D721Med (cell line): ENCODE results near the gene ASCC3.
"Not testable (repeated sequence)": the region's sequence is repeated elsewhere in the genome, so short reads cannot be mapped to it uniquely, and the experiment has no call there.

Source experiments
- DNase-seq: peaks from one replicate; pipeline ENCODE4 v3.0.0; 2011; ENCODE audit warnings: low spot score; ENCODE audit not compliant: insufficient read length
- FAIRE-seq: peaks from 2 replicates; lab custom pipeline; 2011; peaks lifted over from hg19 to GRCh38; lab: Jason Lieb, UNC
- CTCF ChIP-seq: IDR thresholded peaks from 2 replicates; pipeline ENCODE4 v1.5.1; 2012; ENCODE audit warnings: mild to moderate bottlenecking, control low read depth; ENCODE audit not compliant: insufficient read depth; ENCODE audit errors: missing control alignments

Gene ASCC3

GRCh38 chr6:100899202-100899601 is 18.1 kb upstream of the ASCC3 start:
- FAIRE-seq (no peak), DNase-seq (no peak)
- TF ChIP-seq CTCF, result no peak

- TF ChIP-seq CTCF, result no peak
Observed at GRCh38 chr6:100897671-100898070, 16.5 kb upstream of the ASCC3 start.

GRCh38 chr6:100893743-100894142 is 12.6 kb upstream of the ASCC3 start:
- FAIRE-seq, result no peak

More at GRCh38 chr6:100897671-100898070, 16.5 kb upstream of the ASCC3 start:
- no peak for DNase-seq
- no peak for FAIRE-seq

GRCh38 chr6:100892693-100893092 is 11.6 kb upstream of the ASCC3 start:
- no peak for TF ChIP-seq CTCF
- DNase-seq, result no peak
- FAIRE-seq, result no peak

More at GRCh38 chr6:100893743-100894142, 12.6 kb upstream of the ASCC3 start:
- no peak for TF ChIP-seq CTCF
- no peak for DNase-seq

- TF ChIP-seq CTCF, result no peak
- FAIRE-seq (no peak), DNase-seq (no peak)
Observed at GRCh38 chr6:100892116-100892515, 11.0 kb upstream of the ASCC3 start.

- FAIRE-seq, result no peak
- DNase-seq, result no peak
- no peak for TF ChIP-seq CTCF
Observed at GRCh38 chr6:100891079-100891478, 9.9 kb upstream of the ASCC3 start.

GRCh38 chr6:100890646-100891045 is 9.5 kb upstream of the ASCC3 start:
- FAIRE-seq, DNase-seq: not testable (repeated sequence)

- DNase-seq (no peak), FAIRE-seq (no peak)
- no peak for TF ChIP-seq CTCF
Observed at GRCh38 chr6:100889351-100889750, 8.2 kb upstream of the ASCC3 start.
